Stimulated activated CD4-positive, alpha-beta T cell treated with anti-CD3 and anti-CD28 coated beads, Interleukin-1b, Interleukin-23, amount 100 ng/mL, for 48 hours (primary cell): Measurements from ENCODE around the gene RRAGA.
"Not testable (repeated sequence)": the region's sequence is repeated elsewhere in the genome, so short reads cannot be mapped to it uniquely, and the experiment has no call there.

Experiments used
- DNase-seq: peaks from one replicate; pipeline ENCODE4 v3.0.0-alpha.2; 2020

Gene RRAGA

GRCh38 chr9:19087106-19088000 lies 38.1 kb downstream of the RRAGA start:
- DNase-seq, result no peak

GRCh38 chr9:19097431-19097830 lies 48.2 kb downstream of the RRAGA start:
- DNase-seq, result not testable (repeated sequence)
